HepG2 (cell line): ENCODE measurements around the gene C15orf62. TPM values are rescaled to one million over a fixed set of nuclear protein-coding genes. Genes with fewer than 3 reads are reported as not detected.
A peak's percentile ranks its signal among the peaks of the same experiment; 100 is the strongest.

ENCODE experiments used
- DR1 ChIP-seq: sonication (generic); formaldehyde crosslinking; IDR thresholded peaks from 2 replicates; pipeline ENCODE4 v1.8.0; 2021; ENCODE audit warnings: mild to moderate bottlenecking, missing genetic modification reagents, inconsistent platforms
- FOXK2 ChIP-seq: fragments of 450-650 bp; IDR thresholded peaks from 2 replicates; pipeline ENCODE4 v1.6.1; 2016
- HDAC2 ChIP-seq: sonication (generic); formaldehyde crosslinking; IDR thresholded peaks from 2 replicates; pipeline ENCODE4 v1.4.0; 2020; ENCODE audit warnings: missing genetic modification reagents
- HOXA3 ChIP-seq: sonication (generic); formaldehyde crosslinking; IDR thresholded peaks from 2 replicates; pipeline ENCODE4 v1.5.0; 2020; ENCODE audit warnings: missing genetic modification reagents
- MED1 ChIP-seq: sonication (generic); formaldehyde crosslinking; IDR thresholded peaks from 2 replicates; pipeline ENCODE4 v1.4.0; 2020; ENCODE audit warnings: missing genetic modification reagents
- NBN ChIP-seq: fragments of 450-650 bp; conservative IDR thresholded peaks from 2 replicates; pipeline ENCODE4 v1.6.1; 2017
- NFYB ChIP-seq: sonication (generic); formaldehyde crosslinking; IDR thresholded peaks from 2 replicates; pipeline ENCODE4 v1.4.0; 2020; ENCODE audit warnings: missing genetic modification reagents
- NR2F1 ChIP-seq, 2 experiments: fragments of 450-650 bp in 1 of 2; formaldehyde crosslinking in 1 of 2; IDR thresholded peaks; 2 replicates each; pipeline versions ENCODE4 v1.5.0 to v1.6.1; 2016 to 2020; ENCODE audit warnings: mild to moderate bottlenecking in 1 of 2, missing compliant biosample characterization in 1 of 2, missing genetic modification reagents in 1 of 2, moderate library complexity in 1 of 2
- RFX5 ChIP-seq: IDR thresholded peaks from 2 replicates; pipeline ENCODE4 v1.6.1; 2011; ENCODE audit warnings: low read depth, low read length, improper control_type of control experiment
- TARDBP ChIP-seq: sonication (generic); formaldehyde crosslinking; IDR thresholded peaks from 2 replicates; pipeline ENCODE4 v1.8.0; 2022; ENCODE audit warnings: mild to moderate bottlenecking, missing genetic modification reagents
- TEAD2 ChIP-seq: sonication (generic); formaldehyde crosslinking; IDR thresholded peaks from 2 replicates; pipeline ENCODE4 v1.9.0; 2021; ENCODE audit warnings: missing genetic modification reagents
- TMF1 ChIP-seq: sonication (generic); formaldehyde crosslinking; IDR thresholded peaks from 2 replicates; pipeline ENCODE4 v1.8.1; 2022; ENCODE audit warnings: low read depth, missing genetic modification reagents
- TOPORS ChIP-seq: sonication (generic); formaldehyde crosslinking; IDR thresholded peaks from 2 replicates; pipeline ENCODE4 v1.8.0; 2023; ENCODE audit warnings: mild to moderate bottlenecking, missing genetic modification reagents
- ZBTB42 ChIP-seq: sonication (generic); formaldehyde crosslinking; IDR thresholded peaks from 2 replicates; pipeline ENCODE4 v1.5.0; 2020; ENCODE audit warnings: mild to moderate bottlenecking, missing genetic modification reagents
- polyA plus RNA-seq, 8 experiments: library from polyadenylated mRNA; depleted of rRNA in 3 of 8; stranded (reverse) in 7 of 8; unstranded in 1 of 8; fragments of >200 nt; fragmentation: Illumina TruSeq in 4 of 8; extraction: Trizol in 4 of 8; gene quantifications; 2 replicates each; pipeline versions ENCODE4 v1.2.1 to v1.2.3, GENCODE V29; 2011 to 2016; ENCODE audit warnings: low read depth in 4 of 8, missing spikeins in 1 of 8, mixed read lengths in 1 of 8; ENCODE audit not compliant: insufficient read depth in 1 of 8
- total RNA-seq, 5 experiments: library from RNA; depleted of rRNA; stranded (reverse); fragments of >200 nt; fragmentation: Illumina TruSeq; extraction: Trizol; gene quantifications; 2 replicates each; pipeline ENCODE4 v1.2.3, GENCODE V29; 2016; ENCODE audit warnings: low read depth in 1 of 5
- TF ChIP-seq, protein P1 (sequence below): sonication (generic); formaldehyde crosslinking; IDR thresholded peaks from 2 replicates; pipeline ENCODE4 v1.4.0; 2020; ENCODE audit warnings: missing genetic modification reagents
- TF ChIP-seq, protein P2 (sequence below): sonication (generic); formaldehyde crosslinking; IDR thresholded peaks from 2 replicates; pipeline ENCODE4 v1.5.0; 2020; ENCODE audit warnings: missing genetic modification reagents
- TF ChIP-seq, protein P3 (sequence below): sonication (generic); formaldehyde crosslinking; IDR thresholded peaks from 2 replicates; pipeline ENCODE4 v1.5.1; 2020; ENCODE audit warnings: mild to moderate bottlenecking, missing genetic modification reagents, moderate library complexity
- TF ChIP-seq, protein P4 (sequence below): sonication (generic); formaldehyde crosslinking; IDR thresholded peaks from 2 replicates; pipeline ENCODE4 v1.5.0; 2020; ENCODE audit warnings: missing genetic modification reagents
- TF ChIP-seq, protein P5 (sequence below): sonication (generic); formaldehyde crosslinking; IDR thresholded peaks from 2 replicates; pipeline ENCODE4 v1.4.0; 2020; ENCODE audit warnings: missing genetic modification reagents, borderline replicate concordance

C15orf62 gene
- total and polyA plus RNA-seq, 2 of the 13 experiments (the other 11 are each of a cell fraction or from before 2014, with no cell fraction given), result 0.51 to 1.1 TPM

- 0 out of 4 replicates have a peak, but pooled peaks of 1 of the 2 experiments have one; percentile 10 for TF ChIP-seq NR2F1 (CRISPR knock-in tag; IDR thresholded peaks at IDR 0.05)
- TF ChIP-seq, protein P1, sequence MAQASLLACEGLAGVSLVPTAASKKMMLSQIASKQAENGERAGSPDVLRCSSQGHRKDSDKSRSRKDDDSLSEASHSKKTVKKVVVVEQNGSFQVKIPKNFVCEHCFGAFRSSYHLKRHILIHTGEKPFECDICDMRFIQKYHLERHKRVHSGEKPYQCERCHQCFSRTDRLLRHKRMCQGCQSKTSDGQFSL, result no peak
- TF ChIP-seq ZBTB42 (CRISPR knock-in tag), result peak; percentile 78; the same call in 1 of the 2 replicates
- TF ChIP-seq, protein P2, sequence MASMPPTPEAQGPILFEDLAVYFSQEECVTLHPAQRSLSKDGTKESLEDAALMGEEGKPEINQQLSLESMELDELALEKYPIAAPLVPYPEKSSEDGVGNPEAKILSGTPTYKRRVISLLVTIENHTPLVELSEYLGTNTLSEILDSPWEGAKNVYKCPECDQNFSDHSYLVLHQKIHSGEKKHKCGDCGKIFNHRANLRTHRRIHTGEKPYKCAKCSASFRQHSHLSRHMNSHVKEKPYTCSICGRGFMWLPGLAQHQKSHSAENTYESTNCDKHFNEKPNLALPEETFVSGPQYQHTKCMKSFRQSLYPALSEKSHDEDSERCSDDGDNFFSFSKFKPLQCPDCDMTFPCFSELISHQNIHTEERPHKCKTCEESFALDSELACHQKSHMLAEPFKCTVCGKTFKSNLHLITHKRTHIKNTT (CRISPR knock-in tag), result no peak
- peak; percentile 77 for TF ChIP-seq TMF1 (CRISPR knock-in tag)
- TF ChIP-seq MED1 (CRISPR knock-in tag), result 0 out of 2 replicates have a peak, but pooled peaks have one; percentile 11
- TF ChIP-seq, protein P3, sequence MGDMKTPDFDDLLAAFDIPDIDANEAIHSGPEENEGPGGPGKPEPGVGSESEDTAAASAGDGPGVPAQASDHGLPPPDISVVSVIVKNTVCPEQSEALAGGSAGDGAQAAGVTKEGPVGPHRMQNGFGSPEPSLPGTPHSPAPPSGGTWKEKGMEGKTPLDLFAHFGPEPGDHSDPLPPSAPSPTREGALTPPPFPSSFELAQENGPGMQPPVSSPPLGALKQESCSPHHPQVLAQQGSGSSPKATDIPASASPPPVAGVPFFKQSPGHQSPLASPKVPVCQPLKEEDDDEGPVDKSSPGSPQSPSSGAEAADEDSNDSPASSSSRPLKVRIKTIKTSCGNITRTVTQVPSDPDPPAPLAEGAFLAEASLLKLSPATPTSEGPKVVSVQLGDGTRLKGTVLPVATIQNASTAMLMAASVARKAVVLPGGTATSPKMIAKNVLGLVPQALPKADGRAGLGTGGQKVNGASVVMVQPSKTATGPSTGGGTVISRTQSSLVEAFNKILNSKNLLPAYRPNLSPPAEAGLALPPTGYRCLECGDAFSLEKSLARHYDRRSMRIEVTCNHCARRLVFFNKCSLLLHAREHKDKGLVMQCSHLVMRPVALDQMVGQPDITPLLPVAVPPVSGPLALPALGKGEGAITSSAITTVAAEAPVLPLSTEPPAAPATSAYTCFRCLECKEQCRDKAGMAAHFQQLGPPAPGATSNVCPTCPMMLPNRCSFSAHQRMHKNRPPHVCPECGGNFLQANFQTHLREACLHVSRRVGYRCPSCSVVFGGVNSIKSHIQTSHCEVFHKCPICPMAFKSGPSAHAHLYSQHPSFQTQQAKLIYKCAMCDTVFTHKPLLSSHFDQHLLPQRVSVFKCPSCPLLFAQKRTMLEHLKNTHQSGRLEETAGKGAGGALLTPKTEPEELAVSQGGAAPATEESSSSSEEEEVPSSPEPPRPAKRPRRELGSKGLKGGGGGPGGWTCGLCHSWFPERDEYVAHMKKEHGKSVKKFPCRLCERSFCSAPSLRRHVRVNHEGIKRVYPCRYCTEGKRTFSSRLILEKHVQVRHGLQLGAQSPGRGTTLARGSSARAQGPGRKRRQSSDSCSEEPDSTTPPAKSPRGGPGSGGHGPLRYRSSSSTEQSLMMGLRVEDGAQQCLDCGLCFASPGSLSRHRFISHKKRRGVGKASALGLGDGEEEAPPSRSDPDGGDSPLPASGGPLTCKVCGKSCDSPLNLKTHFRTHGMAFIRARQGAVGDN (CRISPR knock-in tag), result peak; percentile 94
- no peak for TF ChIP-seq NBN
- TF ChIP-seq HDAC2, result no peak
- TF ChIP-seq TOPORS (CRISPR knock-in tag), result 0 out of 2 replicates have a peak, but pooled peaks have one; percentile 47
- peak; percentile 55; the same call in 1 of the 2 replicates for TF ChIP-seq TARDBP
- TF ChIP-seq DR1 (CRISPR knock-in tag), result peak; percentile 28; the same call in 1 of the 2 replicates
- TF ChIP-seq, protein P4, sequence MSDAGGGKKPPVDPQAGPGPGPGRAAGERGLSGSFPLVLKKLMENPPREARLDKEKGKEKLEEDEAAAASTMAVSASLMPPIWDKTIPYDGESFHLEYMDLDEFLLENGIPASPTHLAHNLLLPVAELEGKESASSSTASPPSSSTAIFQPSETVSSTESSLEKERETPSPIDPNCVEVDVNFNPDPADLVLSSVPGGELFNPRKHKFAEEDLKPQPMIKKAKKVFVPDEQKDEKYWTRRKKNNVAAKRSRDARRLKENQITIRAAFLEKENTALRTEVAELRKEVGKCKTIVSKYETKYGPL (CRISPR knock-in tag), result peak; percentile 59; the same call in 1 of the 2 replicates
- TF ChIP-seq FOXK2, result 0 out of 2 replicates have a peak, but pooled peaks have one; percentile 8
- TF ChIP-seq NFYB (CRISPR knock-in tag), result peak; percentile 75
- TF ChIP-seq HOXA3 (CRISPR knock-in tag), result peak; percentile 80
- TF ChIP-seq TEAD2 (CRISPR knock-in tag), result no peak
- no peak for TF ChIP-seq RFX5
- TF ChIP-seq, protein P5, sequence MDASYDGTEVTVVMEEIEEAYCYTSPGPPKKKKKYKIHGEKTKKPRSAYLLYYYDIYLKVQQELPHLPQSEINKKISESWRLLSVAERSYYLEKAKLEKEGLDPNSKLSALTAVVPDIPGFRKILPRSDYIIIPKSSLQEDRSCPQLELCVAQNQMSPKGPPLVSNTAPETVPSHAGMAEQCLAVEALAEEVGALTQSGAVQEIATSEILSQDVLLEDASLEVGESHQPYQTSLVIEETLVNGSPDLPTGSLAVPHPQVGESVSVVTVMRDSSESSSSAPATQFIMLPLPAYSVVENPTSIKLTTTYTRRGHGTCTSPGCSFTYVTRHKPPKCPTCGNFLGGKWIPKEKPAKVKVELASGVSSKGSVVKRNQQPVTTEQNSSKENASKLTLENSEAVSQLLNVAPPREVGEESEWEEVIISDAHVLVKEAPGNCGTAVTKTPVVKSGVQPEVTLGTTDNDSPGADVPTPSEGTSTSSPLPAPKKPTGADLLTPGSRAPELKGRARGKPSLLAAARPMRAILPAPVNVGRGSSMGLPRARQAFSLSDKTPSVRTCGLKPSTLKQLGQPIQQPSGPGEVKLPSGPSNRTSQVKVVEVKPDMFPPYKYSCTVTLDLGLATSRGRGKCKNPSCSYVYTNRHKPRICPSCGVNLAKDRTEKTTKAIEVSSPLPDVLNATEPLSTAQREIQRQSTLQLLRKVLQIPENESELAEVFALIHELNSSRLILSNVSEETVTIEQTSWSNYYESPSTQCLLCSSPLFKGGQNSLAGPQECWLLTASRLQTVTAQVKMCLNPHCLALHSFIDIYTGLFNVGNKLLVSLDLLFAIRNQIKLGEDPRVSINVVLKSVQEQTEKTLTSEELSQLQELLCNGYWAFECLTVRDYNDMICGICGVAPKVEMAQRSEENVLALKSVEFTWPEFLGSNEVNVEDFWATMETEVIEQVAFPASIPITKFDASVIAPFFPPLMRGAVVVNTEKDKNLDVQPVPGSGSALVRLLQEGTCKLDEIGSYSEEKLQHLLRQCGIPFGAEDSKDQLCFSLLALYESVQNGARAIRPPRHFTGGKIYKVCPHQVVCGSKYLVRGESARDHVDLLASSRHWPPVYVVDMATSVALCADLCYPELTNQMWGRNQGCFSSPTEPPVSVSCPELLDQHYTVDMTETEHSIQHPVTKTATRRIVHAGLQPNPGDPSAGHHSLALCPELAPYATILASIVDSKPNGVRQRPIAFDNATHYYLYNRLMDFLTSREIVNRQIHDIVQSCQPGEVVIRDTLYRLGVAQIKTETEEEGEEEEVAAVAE (CRISPR knock-in tag), result 0 out of 2 replicates have a peak, but pooled peaks have one; percentile 7
These were observed 6.6 kb upstream of the C15orf62 start (continued) for GRCh38 chr15:40762919-40763800.
